ENCODE data around the gene ZNF429.
"Not testable (repeated sequence)": the region's sequence is repeated elsewhere in the genome, so short reads cannot be mapped to it uniquely, and the experiment has no call there.

Gene ZNF429

GRCh38 chr19:21588065-21588601 lies 82.7 kb downstream of the ZNF429 start:
- FAIRE-seq, result no peak

GRCh38 chr19:21590867-21591266 lies 85.5 kb downstream of the ZNF429 start:
- FAIRE-seq, result no peak
- DNase-seq (ENCODE audit: low spot score), result no peak

More at GRCh38 chr19:21588065-21588601, 82.7 kb downstream of the ZNF429 start:
- no peak for DNase-seq (ENCODE audit: low spot score)

GRCh38 chr19:21593008-21593481 lies 87.6 kb downstream of the ZNF429 start:
- DNase-seq (ENCODE audit: low spot score), result no peak
- no peak for FAIRE-seq

- no peak for DNase-seq (ENCODE audit: low spot score)
- no peak for FAIRE-seq
Observed at GRCh38 chr19:21593502-21593901, 88.1 kb downstream of the ZNF429 start.

GRCh38 chr19:21593934-21594820 lies 88.8 kb downstream of the ZNF429 start:
- DNase-seq (ENCODE audit: low spot score) (no peak), FAIRE-seq (no peak)

GRCh38 chr19:21595185-21595584 lies 89.8 kb downstream of the ZNF429 start:
- no peak for FAIRE-seq

GRCh38 chr19:21602082-21602658 lies 96.8 kb downstream of the ZNF429 start:
- no peak for FAIRE-seq

More at GRCh38 chr19:21595185-21595584, 89.8 kb downstream of the ZNF429 start:
- DNase-seq (ENCODE audit: low spot score), result no peak

GRCh38 chr19:21602659-21603430 lies 97.4 kb downstream of the ZNF429 start:
- FAIRE-seq; DNase-seq (ENCODE audit: low spot score): not testable (repeated sequence)

More at GRCh38 chr19:21602082-21602658, 96.8 kb downstream of the ZNF429 start:
- no peak for DNase-seq (ENCODE audit: low spot score)

- no peak for DNase-seq (ENCODE audit: low spot score)
- FAIRE-seq, result no peak
Observed at GRCh38 chr19:21603431-21604231, 98.2 kb downstream of the ZNF429 start.

GRCh38 chr19:21604351-21604926 lies 99.0 kb downstream of the ZNF429 start:
- DNase-seq (ENCODE audit: low spot score) (peak; percentile 10), FAIRE-seq (no peak)

Measured in RCC 7860 (cell line).